ENCODE results near the gene MAD2L1BP. TPM values are rescaled to one million over a fixed set of nuclear protein-coding genes. Genes with fewer than 3 reads are reported as not detected.

Gene MAD2L1BP
- polyA plus RNA-seq, 1 donor (not counting 4 experiments of a cell fraction or from before 2014, with no cell fraction given): 34.2 TPM

GRCh38 chr6:43671011-43671800 lies 35.6 kb downstream of the MAD2L1BP start:
- dilution Hi-C loops (cut with MboI; ENCODE audit: extremely low pct_ligation_motif_present, low sequenced_read_pairs): no loop called here
- H3K9me1 ChIP-seq (ENCODE audit: control insufficient read depth, extremely low read depth, insufficient read depth, low read length): peaks cover 2% of the 10 kb centered on the region
- DNase-seq (ENCODE audit: low read depth, low spot score) (no peak), FAIRE-seq (no peak)
- H3K4me2 ChIP-seq (ENCODE audit: control insufficient read depth, extremely low read depth, insufficient read depth, low read depth, low read length): no peak overlapping the region
- no peak overlapping the region for H3K9ac ChIP-seq (ENCODE audit: control insufficient read depth, extremely low read depth, insufficient read depth, low read length)
- no peak overlapping the region for H3K27ac ChIP-seq (ENCODE audit: control insufficient read depth, insufficient read depth, low read length)
- TF ChIP-seq EZH2 (IDR thresholded peaks at IDR 0.05; ENCODE audit: low read length): no peak
- TF ChIP-seq CTCF (optimal IDR thresholded peaks at IDR 0.05 in 1 of 3, IDR thresholded peaks at IDR 0.05 in 1 of 3, conservative IDR thresholded peaks at IDR 0.05 in 1 of 3; ENCODE audit: extremely low read depth in 1 of 3, insufficient read depth in 2 of 3, low read length in 3 of 3): no peak
- H3K79me2 ChIP-seq (ENCODE audit: control insufficient read depth, insufficient read depth, low read length): no peaks in the 10 kb centered on the region
- H3K36me3 ChIP-seq (ENCODE audit: control insufficient read depth in 2 of 2, extremely low read depth in 1 of 2, insufficient read depth in 2 of 2, low read length in 2 of 2): peaks cover 29 to 31% of the 10 kb centered on the region in 2 experiments
- H3K4me3 ChIP-seq (ENCODE audit: control insufficient read depth in 2 of 3, extremely low read depth in 1 of 3, insufficient read depth in 2 of 3, low read depth in 1 of 3, low read length in 3 of 3): no peak overlapping the region
- peaks cover 20% of the 10 kb centered on the region for H3K4me1 ChIP-seq (ENCODE audit: control insufficient read depth, extremely low read depth, insufficient read depth, low read length)
- H2AFZ ChIP-seq (ENCODE audit: control insufficient read depth, low read length): no peak overlapping the region
- H4K20me1 ChIP-seq (ENCODE audit: control insufficient read depth, extremely low read depth, insufficient read depth, low read length): no peaks in the 10 kb centered on the region
- H3K27me3 ChIP-seq (ENCODE audit: control insufficient read depth, extremely low read depth, insufficient read depth, low read length): no peaks in the 10 kb centered on the region
- no peaks in the 10 kb centered on the region for H3K9me3 ChIP-seq (ENCODE audit: control insufficient read depth, low read depth, low read length)

- Histone ChIP-seq H3K9ac (ENCODE audit: control insufficient read depth, extremely low read depth, insufficient read depth, low read length) (no peak overlapping the region), H3K4me2 (ENCODE audit: control insufficient read depth, extremely low read depth, insufficient read depth, low read depth, low read length) (no peak overlapping the region), H3K9me1 (ENCODE audit: control insufficient read depth, extremely low read depth, insufficient read depth, low read length) (peaks cover 2% of the 10 kb centered on the region), H3K9me3 (ENCODE audit: control insufficient read depth, low read depth, low read length) (no peaks in the 10 kb centered on the region), H3K27me3 (ENCODE audit: control insufficient read depth, extremely low read depth, insufficient read depth, low read length) (no peaks in the 10 kb centered on the region), H4K20me1 (ENCODE audit: control insufficient read depth, extremely low read depth, insufficient read depth, low read length) (no peaks in the 10 kb centered on the region), H3K4me1 (ENCODE audit: control insufficient read depth, extremely low read depth, insufficient read depth, low read length) (peaks cover 20% of the 10 kb centered on the region), H3K36me3 (ENCODE audit: control insufficient read depth in 2 of 2, extremely low read depth in 1 of 2, insufficient read depth in 2 of 2, low read length in 2 of 2) (peaks cover 29 to 38% of the 10 kb centered on the region in 2 experiments), H3K27ac (ENCODE audit: control insufficient read depth, insufficient read depth, low read length) (no peak overlapping the region), H2AFZ (ENCODE audit: control insufficient read depth, low read length) (no peak overlapping the region), H3K79me2 (ENCODE audit: control insufficient read depth, insufficient read depth, low read length) (no peaks in the 10 kb centered on the region), H3K4me3 (ENCODE audit: control insufficient read depth in 2 of 3, extremely low read depth in 1 of 3, insufficient read depth in 2 of 3, low read depth in 1 of 3, low read length in 3 of 3) (no peak overlapping the region)
- dilution Hi-C loops (cut with MboI; ENCODE audit: extremely low pct_ligation_motif_present, low sequenced_read_pairs): no loop called here
- TF ChIP-seq CTCF (optimal IDR thresholded peaks at IDR 0.05 in 1 of 3, IDR thresholded peaks at IDR 0.05 in 1 of 3, conservative IDR thresholded peaks at IDR 0.05 in 1 of 3; ENCODE audit: extremely low read depth in 1 of 3, insufficient read depth in 2 of 3, low read length in 3 of 3): no peak
- no peak for TF ChIP-seq EZH2 (IDR thresholded peaks at IDR 0.05; ENCODE audit: low read length)
- FAIRE-seq (no peak), DNase-seq (ENCODE audit: low read depth, low spot score) (no peak)
These were observed 36.4 kb downstream of the MAD2L1BP start for GRCh38 chr6:43671801-43672690.

Data from keratinocyte (primary cell).